ENCODE data around the gene MUSTN1.

Gene MUSTN1

GRCh38 chr3:52839268-52839575, 4.4 kb upstream of the MUSTN1 start:
- no peak for DNase-seq (ENCODE audit: low read depth)
- H3K4me3 ChIP-seq (ENCODE audit: control insufficient read depth, low read depth, low read length) = no peak overlapping the region
- TF ChIP-seq CTCF (conservative IDR thresholded peaks at IDR 0.05; ENCODE audit: control insufficient read depth, insufficient read depth, low read depth, low read length) = no peak

- no peak for TF ChIP-seq CTCF (conservative IDR thresholded peaks at IDR 0.05; ENCODE audit: control insufficient read depth, insufficient read depth, low read depth, low read length)
- DNase-seq (ENCODE audit: low read depth) = no peak
- H3K4me3 ChIP-seq (ENCODE audit: control insufficient read depth, low read depth, low read length) = no peak overlapping the region
Observed at GRCh38 chr3:52838561-52839267, 3.9 kb upstream of the MUSTN1 start.

- DNase-seq (ENCODE audit: low read depth) = no peak
- TF ChIP-seq CTCF (conservative IDR thresholded peaks at IDR 0.05; ENCODE audit: control insufficient read depth, insufficient read depth, low read depth, low read length) = no peak
- no peak overlapping the region for H3K4me3 ChIP-seq (ENCODE audit: control insufficient read depth, low read depth, low read length)
Observed at GRCh38 chr3:52836986-52837385, 2.2 kb upstream of the MUSTN1 start.

GRCh38 chr3:52836471-52836845, 1.6 kb upstream of the MUSTN1 start:
- DNase-seq (ENCODE audit: low read depth) = no peak
- TF ChIP-seq CTCF (conservative IDR thresholded peaks at IDR 0.05; ENCODE audit: control insufficient read depth, insufficient read depth, low read depth, low read length) = no peak
- H3K4me3 ChIP-seq (ENCODE audit: control insufficient read depth, low read depth, low read length) = no peak overlapping the region

GRCh38 chr3:52835766-52836470, 1.1 kb upstream of the MUSTN1 start:
- DNase-seq (ENCODE audit: low read depth) = no peak
- no peak overlapping the region for H3K4me3 ChIP-seq (ENCODE audit: control insufficient read depth, low read depth, low read length)
- no peak for TF ChIP-seq CTCF (conservative IDR thresholded peaks at IDR 0.05; ENCODE audit: control insufficient read depth, insufficient read depth, low read depth, low read length)

GRCh38 chr3:52833202-52833601, 1.6 kb downstream of the MUSTN1 start:
- TF ChIP-seq CTCF (conservative IDR thresholded peaks at IDR 0.05; ENCODE audit: control insufficient read depth, insufficient read depth, low read depth, low read length) = no peak
- DNase-seq (ENCODE audit: low read depth) = no peak

More at GRCh38 chr3:52833202-52833601, 1.6 kb downstream of the MUSTN1 start:
- H3K4me3 ChIP-seq (ENCODE audit: control insufficient read depth, low read depth, low read length) = no peak overlapping the region

Data from fibroblast of mammary gland (primary cell).